ENCODE results near the gene DMC1. TPM values are rescaled to one million over a fixed set of nuclear protein-coding genes. Genes with fewer than 3 reads are reported as not detected.
A peak's percentile ranks its signal among the peaks of the same experiment; 100 is the strongest.

The DMC1 gene
- total RNA-seq, 6 experiments from 2014 or later: 2.4 to 6.3 (median 3.3) TPM

DNA sequence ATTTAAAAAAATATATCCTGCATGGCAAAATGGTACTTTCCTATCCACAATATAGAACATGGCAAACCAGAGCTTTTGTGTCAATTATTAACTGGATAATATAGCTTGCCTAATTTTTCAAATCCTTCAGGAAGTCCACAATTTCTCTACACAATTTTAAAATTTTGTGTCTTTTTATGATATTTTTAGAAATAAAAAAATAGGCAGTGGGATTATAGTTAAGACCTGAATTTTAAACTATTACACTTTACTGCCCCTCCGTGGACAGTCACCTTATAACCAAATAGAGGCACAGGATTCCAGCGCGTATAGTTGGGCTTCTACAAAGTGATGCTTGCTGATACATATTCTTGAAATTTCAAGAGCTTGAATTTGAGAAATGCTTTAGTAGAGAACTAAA, 2.1 kb upstream of the DMC1 start:
- peak; percentile 61 for DNase-seq
- H3K27me3 Mint-ChIP-seq (ENCODE audit: insufficient read depth): peaks cover 1% of the 10 kb centered on the region; the same call in 1 of the 2 replicates
- H3K4me3 Mint-ChIP-seq: no peak overlapping the region
- H3K36me3 Mint-ChIP-seq (ENCODE audit: low read depth): no peaks in the 10 kb centered on the region
- H3K27ac Mint-ChIP-seq: no peak overlapping the region
- no peaks in the 10 kb centered on the region for H3K9me3 Mint-ChIP-seq
- H3K4me1 Mint-ChIP-seq (ENCODE audit: low read depth): peaks cover 30% of the 10 kb centered on the region
- TF ChIP-seq, protein P1, sequence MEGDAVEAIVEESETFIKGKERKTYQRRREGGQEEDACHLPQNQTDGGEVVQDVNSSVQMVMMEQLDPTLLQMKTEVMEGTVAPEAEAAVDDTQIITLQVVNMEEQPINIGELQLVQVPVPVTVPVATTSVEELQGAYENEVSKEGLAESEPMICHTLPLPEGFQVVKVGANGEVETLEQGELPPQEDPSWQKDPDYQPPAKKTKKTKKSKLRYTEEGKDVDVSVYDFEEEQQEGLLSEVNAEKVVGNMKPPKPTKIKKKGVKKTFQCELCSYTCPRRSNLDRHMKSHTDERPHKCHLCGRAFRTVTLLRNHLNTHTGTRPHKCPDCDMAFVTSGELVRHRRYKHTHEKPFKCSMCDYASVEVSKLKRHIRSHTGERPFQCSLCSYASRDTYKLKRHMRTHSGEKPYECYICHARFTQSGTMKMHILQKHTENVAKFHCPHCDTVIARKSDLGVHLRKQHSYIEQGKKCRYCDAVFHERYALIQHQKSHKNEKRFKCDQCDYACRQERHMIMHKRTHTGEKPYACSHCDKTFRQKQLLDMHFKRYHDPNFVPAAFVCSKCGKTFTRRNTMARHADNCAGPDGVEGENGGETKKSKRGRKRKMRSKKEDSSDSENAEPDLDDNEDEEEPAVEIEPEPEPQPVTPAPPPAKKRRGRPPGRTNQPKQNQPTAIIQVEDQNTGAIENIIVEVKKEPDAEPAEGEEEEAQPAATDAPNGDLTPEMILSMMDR (IDR thresholded peaks at IDR 0.05): peak; percentile 77

DNA sequence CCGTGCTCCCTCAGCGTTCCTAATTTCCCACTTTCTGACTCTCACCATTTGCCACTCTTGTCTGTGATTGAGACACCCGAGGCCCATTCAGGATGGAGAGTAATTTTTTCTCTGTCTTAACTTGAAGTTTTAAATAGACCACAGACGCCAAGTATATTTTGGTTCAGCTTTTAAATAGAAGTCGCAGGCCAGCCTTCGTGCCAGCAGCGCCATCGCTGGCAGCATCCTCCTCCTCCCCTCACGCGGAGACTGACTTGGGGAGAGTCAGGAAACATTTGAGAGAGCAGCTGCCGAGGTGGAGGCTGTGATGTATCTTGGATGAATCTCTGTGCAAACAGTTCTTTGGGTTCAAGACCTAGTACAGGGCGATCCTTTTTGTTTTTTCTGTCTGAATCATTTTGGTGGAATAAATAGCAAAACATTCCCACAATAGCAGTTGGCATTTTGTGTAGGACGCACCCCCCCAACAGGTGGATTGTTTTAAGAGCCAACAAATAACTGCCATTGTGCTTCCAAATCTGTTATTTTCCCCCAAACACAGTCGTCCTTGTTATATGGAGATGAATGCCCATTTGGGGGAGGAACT, 889 bp upstream of the DMC1 start:
- peak; percentile 25 for DNase-seq
- peak overlapping the region; percentile 89 for H3K27ac Mint-ChIP-seq
- H3K27me3 Mint-ChIP-seq (ENCODE audit: insufficient read depth): peaks cover 1% of the 10 kb centered on the region; the same call in 1 of the 2 replicates

DNA sequence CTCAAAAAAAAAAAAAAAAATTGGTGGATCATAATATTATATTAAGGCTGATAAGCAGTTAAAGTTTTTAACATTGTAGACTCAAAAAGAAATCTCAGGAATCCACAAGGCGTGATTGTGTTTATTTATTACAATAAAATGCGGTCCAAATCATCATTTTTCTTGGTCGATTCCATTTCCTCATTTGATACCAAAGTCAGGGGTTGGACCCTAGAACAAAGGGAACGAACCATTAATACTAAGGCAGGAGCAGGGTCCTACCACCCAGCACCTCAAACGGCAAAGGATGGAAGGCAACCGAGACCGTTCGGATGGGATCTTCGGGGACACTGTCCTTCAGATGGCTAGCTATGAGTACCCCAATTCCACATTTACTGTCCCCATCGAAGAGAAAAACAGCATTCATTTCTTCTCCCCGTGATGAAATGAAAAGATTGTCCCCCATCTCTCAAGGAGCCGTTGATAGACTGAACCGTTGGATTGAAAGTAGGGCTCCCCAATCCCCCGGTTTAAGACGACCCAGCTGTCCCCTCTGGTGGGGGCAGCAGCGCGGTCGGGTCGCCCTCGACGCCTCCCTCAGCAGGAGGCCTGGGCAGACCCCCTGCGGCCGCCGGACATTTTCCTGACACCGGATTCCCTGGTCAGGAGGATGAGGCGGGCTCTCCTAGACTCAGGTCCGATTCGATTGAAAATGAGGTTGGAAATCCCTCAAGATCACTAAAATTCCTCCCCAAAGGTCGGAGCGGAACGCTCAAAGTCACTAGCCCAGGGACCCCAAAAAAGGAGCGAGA, 607 bp downstream of the DMC1 start:
- Mint-ChIP-seq H3K9me3 (no peaks in the 10 kb centered on the region), H3K4me3 (peak overlapping the region; percentile 98), H3K27ac (peak overlapping the region; percentile 90), H3K27me3 (ENCODE audit: insufficient read depth) (peaks cover 1% of the 10 kb centered on the region; the same call in 1 of the 2 replicates), H3K36me3 (ENCODE audit: low read depth) (no peaks in the 10 kb centered on the region), H3K4me1 (ENCODE audit: low read depth) (peaks cover 30% of the 10 kb centered on the region)
- TF ChIP-seq, protein P1 (IDR thresholded peaks at IDR 0.05): no peak
- DNase-seq: no peak

More for the DNA sequence above, 889 bp upstream of the DMC1 start:
- Mint-ChIP-seq H3K4me1 (ENCODE audit: low read depth) (peaks cover 30% of the 10 kb centered on the region), H3K4me3 (peak overlapping the region; percentile 98), H3K9me3 (no peaks in the 10 kb centered on the region), H3K36me3 (ENCODE audit: low read depth) (no peaks in the 10 kb centered on the region)
- TF ChIP-seq, protein P1 (IDR thresholded peaks at IDR 0.05): no peak

DNA sequence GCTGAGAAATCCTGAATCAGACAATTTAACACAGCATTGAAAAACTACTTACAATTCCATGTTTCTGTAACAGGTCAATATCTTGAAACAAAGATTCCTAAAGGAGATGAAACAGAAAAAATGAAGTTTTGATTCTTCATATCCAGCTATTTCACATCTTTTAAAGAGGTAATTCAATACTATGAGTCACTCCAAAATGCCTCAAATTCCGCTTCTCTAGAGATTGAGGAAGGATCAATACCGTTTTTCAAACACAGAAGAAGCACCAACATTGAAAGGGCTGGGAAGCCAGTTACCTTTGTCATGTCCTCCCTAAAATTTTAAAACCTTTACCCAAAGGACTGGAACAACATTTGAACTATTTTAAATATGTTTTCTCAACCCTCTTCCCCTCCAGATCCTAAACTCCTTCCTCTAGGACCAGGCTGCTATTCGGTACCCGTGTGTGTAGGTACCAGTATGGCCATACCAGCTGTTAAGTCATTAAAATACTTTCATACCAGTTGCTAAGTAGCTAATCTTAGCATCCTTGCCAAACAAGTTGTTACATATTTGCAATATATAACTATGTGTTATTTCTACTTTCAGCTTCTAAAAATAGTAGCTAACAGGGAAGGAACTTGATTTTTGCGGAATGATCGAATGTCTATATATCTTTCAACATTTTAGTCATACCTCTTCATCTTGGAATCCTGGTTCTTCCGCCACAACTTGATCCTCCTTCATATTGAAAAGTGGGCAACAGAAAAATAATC, 2.3 kb downstream of the DMC1 start:
- Mint-ChIP-seq H3K4me3 (no peak overlapping the region), H3K36me3 (ENCODE audit: low read depth) (no peaks in the 10 kb centered on the region), H3K27me3 (ENCODE audit: insufficient read depth) (peaks cover 1% of the 10 kb centered on the region), H3K4me1 (ENCODE audit: low read depth) (peaks cover 25% of the 10 kb centered on the region), H3K9me3 (no peaks in the 10 kb centered on the region), H3K27ac (no peak overlapping the region)
- DNase-seq: no peak
- TF ChIP-seq, protein P1 (IDR thresholded peaks at IDR 0.05): no peak

DNA sequence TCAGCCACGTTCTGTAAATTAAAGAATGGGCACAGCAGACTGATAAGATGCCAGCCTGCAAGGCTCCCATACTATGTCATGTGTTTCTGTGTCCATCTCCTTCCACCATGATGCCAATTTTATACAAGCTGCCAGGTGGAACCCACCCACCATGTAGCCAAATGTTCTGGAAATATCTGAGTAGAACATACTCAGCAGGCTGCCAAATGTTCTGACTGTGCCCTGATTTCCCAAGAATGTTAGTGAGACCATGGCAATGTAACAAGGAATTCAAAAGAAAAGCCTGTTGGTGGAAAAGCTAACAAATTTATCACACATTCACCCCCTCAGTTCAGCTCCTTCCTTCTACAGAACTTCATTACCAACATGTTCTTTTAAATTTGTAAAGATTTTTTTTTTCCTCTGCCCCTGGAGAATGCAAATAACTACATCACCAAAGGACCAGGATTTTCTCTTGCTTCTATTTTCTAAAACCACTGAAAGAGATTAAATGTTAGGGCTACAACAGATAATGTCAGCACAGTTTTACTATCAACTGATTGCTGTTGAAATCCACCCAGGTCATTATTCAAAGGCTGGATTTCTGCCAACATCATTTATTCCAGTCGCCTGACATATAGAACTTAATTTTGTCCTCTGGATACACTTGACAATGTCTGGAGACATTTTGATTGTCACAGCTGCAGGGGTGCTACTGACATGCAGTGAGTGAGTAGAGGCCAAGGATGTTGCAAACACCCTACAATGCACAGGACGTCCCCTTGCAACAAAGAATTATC, 3.1 kb downstream of the DMC1 start:
- peaks cover 23% of the 10 kb centered on the region for H3K4me1 Mint-ChIP-seq (ENCODE audit: low read depth)
- no peaks in the 10 kb centered on the region for H3K36me3 Mint-ChIP-seq (ENCODE audit: low read depth)
- H3K27ac Mint-ChIP-seq: no peak overlapping the region
- no peak overlapping the region for H3K4me3 Mint-ChIP-seq
- DNase-seq: no peak
- no peaks in the 10 kb centered on the region for H3K9me3 Mint-ChIP-seq
- TF ChIP-seq, protein P1 (IDR thresholded peaks at IDR 0.05): no peak
- peaks cover 1% of the 10 kb centered on the region for H3K27me3 Mint-ChIP-seq (ENCODE audit: insufficient read depth)
